22Rv1 (cell line): ENCODE data around the gene AGAP1.

Experiments used
- CTCF ChIP-seq: fragments of 450-650 bp; IDR thresholded peaks from 2 replicates; pipeline ENCODE4 v1.5.1; 2017; ENCODE audit warnings: mild to moderate bottlenecking
- ZFX ChIP-seq: fragments of 450-650 bp; IDR thresholded peaks from 2 replicates; pipeline ENCODE4 v1.6.1; 2017; ENCODE audit warnings: antibody characterized with exemption, borderline replicate concordance

DNA sequence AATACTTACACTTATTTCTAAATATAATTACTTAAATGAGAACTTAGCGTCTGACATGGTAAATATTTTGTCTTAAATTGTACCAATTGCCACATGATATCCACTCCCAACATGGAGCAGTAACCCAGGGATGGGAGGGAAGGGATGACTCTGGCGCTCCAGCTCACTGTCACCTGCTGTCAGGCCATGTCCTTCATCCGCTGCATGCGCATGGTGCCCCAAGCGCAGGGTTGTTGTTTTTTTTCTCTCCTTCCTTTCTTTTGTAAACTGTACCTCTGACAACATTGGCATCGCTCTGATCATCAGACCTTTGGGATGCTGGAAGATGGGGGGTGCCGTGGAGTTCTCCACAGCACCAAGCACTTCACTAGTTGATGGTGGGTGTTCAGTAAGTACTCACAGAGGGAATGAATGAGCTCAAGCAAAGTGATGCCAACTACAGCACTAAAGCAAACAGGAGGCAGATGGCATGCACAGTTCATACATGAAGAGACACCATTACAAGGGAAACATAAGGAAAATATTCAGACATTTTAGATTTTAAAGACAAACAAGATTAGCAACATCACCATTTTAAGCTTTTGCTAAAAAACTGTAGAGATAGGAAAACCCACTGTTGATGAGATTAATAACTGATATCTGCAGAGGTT is 426.5 kb downstream of the AGAP1 start:
- no peak for TF ChIP-seq CTCF
- TF ChIP-seq ZFX: no peak
